ENCODE data around the gene MIDN.

MIDN gene

GRCh38 chr19:1247748-1248138 lies 640 bp upstream of the MIDN start:
- no peaks in the 10 kb centered on the region for H3K9me2 ChIP-seq (replicated peaks; ENCODE audit: insufficient read depth, low read length)
- DNase-seq = no peak
- H3K36me3 ChIP-seq (replicated peaks; ENCODE audit: insufficient read depth, low read length) = no peaks in the 10 kb centered on the region
- H2AFZ ChIP-seq (ENCODE audit: low read length) = peak overlapping the region; percentile 86
- no peak for TF ChIP-seq CTCF (IDR thresholded peaks at IDR 0.05; ENCODE audit: low read length)
- TF ChIP-seq EZH2phosphoT487 (IDR thresholded peaks at IDR 0.05; ENCODE audit: low read length) = no peak
- no peak for TF ChIP-seq EZH2 (optimal IDR thresholded peaks at IDR 0.05; ENCODE audit: low read depth, low read length)
- H3K27ac ChIP-seq (ENCODE audit: low read length) = peak overlapping the region; percentile 97
- H3K79me2 ChIP-seq (ENCODE audit: low read length) = peaks cover 47% of the 10 kb centered on the region
- no peaks in the 10 kb centered on the region for H4K20me1 ChIP-seq (ENCODE audit: insufficient read depth, low read length)
- no peaks in the 10 kb centered on the region for H3K27me3 ChIP-seq (replicated peaks; ENCODE audit: insufficient read depth, low read length)
- H3K4me3 ChIP-seq (ENCODE audit: low read length) = peak overlapping the region; percentile 83
- H3F3A ChIP-seq (ENCODE audit: insufficient read depth, low read length) = peaks cover 25% of the 10 kb centered on the region
- peaks cover 19% of the 10 kb centered on the region for H3K4me1 ChIP-seq (ENCODE audit: low read length)
- H3K9ac ChIP-seq (ENCODE audit: low read length) = peak overlapping the region; percentile 96; the same call in 1 of the 2 replicates
- H3K9me3 ChIP-seq (replicated peaks; ENCODE audit: insufficient read depth, low read length) = no peaks in the 10 kb centered on the region
- H3K4me2 ChIP-seq (ENCODE audit: low read depth, low read length) = peak overlapping the region; percentile 93

DNA sequence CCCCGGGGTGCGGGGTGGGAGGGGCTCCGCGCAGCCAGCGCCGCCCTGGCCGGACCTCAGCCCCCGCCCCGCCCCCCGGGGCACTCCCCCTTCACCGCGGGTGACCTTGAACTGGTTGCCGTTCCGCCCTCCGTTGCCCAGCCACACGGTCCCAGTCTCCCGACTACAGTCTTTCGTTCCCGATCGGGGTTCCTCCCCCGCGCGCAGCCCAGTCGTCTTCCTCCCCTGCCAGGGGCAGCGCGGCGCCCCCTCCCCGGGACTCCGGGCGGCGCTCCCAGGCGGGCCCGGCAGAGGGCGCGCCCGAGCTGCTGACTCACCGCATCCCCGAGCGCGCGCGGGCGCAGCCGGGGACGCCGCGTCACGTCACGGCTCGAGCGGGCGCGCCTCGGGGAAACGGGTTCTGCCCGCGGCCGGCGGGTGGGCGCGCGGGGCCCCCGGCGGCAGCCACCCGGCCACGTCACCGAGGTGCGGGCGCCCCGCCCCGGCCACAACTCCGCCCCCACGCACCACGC lies 459 bp downstream of the MIDN start:
- Histone ChIP-seq H3K27me3 (replicated peaks; ENCODE audit: insufficient read depth, low read length) (no peaks in the 10 kb centered on the region), H3K36me3 (replicated peaks; ENCODE audit: insufficient read depth, low read length) (no peaks in the 10 kb centered on the region), H3K27ac (ENCODE audit: low read length) (peak overlapping the region; percentile 97), H3K4me2 (ENCODE audit: low read depth, low read length) (peak overlapping the region; percentile 93), H3F3A (ENCODE audit: insufficient read depth, low read length) (peaks cover 21% of the 10 kb centered on the region), H3K9ac (ENCODE audit: low read length) (peak overlapping the region; percentile 96), H3K4me3 (ENCODE audit: low read length) (peak overlapping the region; percentile 83), H3K9me2 (replicated peaks; ENCODE audit: insufficient read depth, low read length) (no peaks in the 10 kb centered on the region), H4K20me1 (ENCODE audit: insufficient read depth, low read length) (no peaks in the 10 kb centered on the region), H2AFZ (ENCODE audit: low read length) (peak overlapping the region; percentile 33), H3K9me3 (replicated peaks; ENCODE audit: insufficient read depth, low read length) (no peaks in the 10 kb centered on the region), H3K4me1 (ENCODE audit: low read length) (peaks cover 16% of the 10 kb centered on the region), H3K79me2 (ENCODE audit: low read length) (peaks cover 42% of the 10 kb centered on the region)
- peak; percentile 82 for DNase-seq
- no peak for TF ChIP-seq EZH2phosphoT487 (IDR thresholded peaks at IDR 0.05; ENCODE audit: low read length)
- TF ChIP-seq CTCF (IDR thresholded peaks at IDR 0.05; ENCODE audit: low read length) = peak; percentile 80

GRCh38 chr19:1249298-1249989 lies 1.1 kb downstream of the MIDN start:
- H3K27ac ChIP-seq (ENCODE audit: low read length) = peak overlapping the region; percentile 85; the same call in 1 of the 2 replicates
- TF ChIP-seq CTCF (IDR thresholded peaks at IDR 0.05; ENCODE audit: low read length) (no peak), EZH2phosphoT487 (IDR thresholded peaks at IDR 0.05; ENCODE audit: low read length) (no peak), EZH2 (optimal IDR thresholded peaks at IDR 0.05; ENCODE audit: low read depth, low read length) (no peak)
- H3K9ac ChIP-seq (ENCODE audit: low read length) = peak overlapping the region; percentile 93
- peaks cover 12% of the 10 kb centered on the region for H3K4me1 ChIP-seq (ENCODE audit: low read length)
- no peaks in the 10 kb centered on the region for H3K9me2 ChIP-seq (replicated peaks; ENCODE audit: insufficient read depth, low read length)
- H3K4me3 ChIP-seq (ENCODE audit: low read length) = peak overlapping the region; percentile 78
- no peak overlapping the region for H2AFZ ChIP-seq (ENCODE audit: low read length)
- peak; percentile 95 for DNase-seq
- no peaks in the 10 kb centered on the region for H3K27me3 ChIP-seq (replicated peaks; ENCODE audit: insufficient read depth, low read length)
- H3K4me2 ChIP-seq (ENCODE audit: low read depth, low read length) = peak overlapping the region; percentile 98
- H3K9me3 ChIP-seq (replicated peaks; ENCODE audit: insufficient read depth, low read length) = no peaks in the 10 kb centered on the region
- H3K79me2 ChIP-seq (ENCODE audit: low read length) = peaks cover 37% of the 10 kb centered on the region
- H3K36me3 ChIP-seq (replicated peaks; ENCODE audit: insufficient read depth, low read length) = no peaks in the 10 kb centered on the region
- H4K20me1 ChIP-seq (ENCODE audit: insufficient read depth, low read length) = no peaks in the 10 kb centered on the region
- peaks cover 17% of the 10 kb centered on the region for H3F3A ChIP-seq (ENCODE audit: insufficient read depth, low read length)

All from MM.1S (cell line).